ENCODE results near the gene METRN. TPM values are rescaled to one million over a fixed set of nuclear protein-coding genes. Genes with fewer than 3 reads are reported as not detected.

Gene METRN
- total and polyA plus RNA-seq, 2 donors (not counting 1 experiment from before 2014, with no cell fraction given): 5.3 to 35.3 TPM

- Histone ChIP-seq H3K9me3 (ENCODE audit: control insufficient read depth, insufficient read depth, low read depth, low read length) (no peaks in the 10 kb centered on the region), H4K20me1 (ENCODE audit: control insufficient read depth, extremely low read depth, insufficient read depth, low read length) (no peaks in the 10 kb centered on the region), H3K4me1 (ENCODE audit: control insufficient read depth, extremely low read depth, insufficient read depth, low read length) (no peaks in the 10 kb centered on the region), H3K79me2 (ENCODE audit: control insufficient read depth, insufficient read depth, low read length) (no peaks in the 10 kb centered on the region), H3K36me3 (ENCODE audit: control insufficient read depth, insufficient read depth, low read length) (no peaks in the 10 kb centered on the region), H3K4me3 (replicated peaks in 1 of 4; ENCODE audit: control extremely low read depth in 1 of 4, insufficient read depth in 1 of 4, low read depth in 3 of 4, low read length in 4 of 4) (no peak overlapping the region), H3K27me3 (ENCODE audit: control insufficient read depth, insufficient read depth, low read length) (no peaks in the 10 kb centered on the region), H3K4me2 (ENCODE audit: extremely low read depth, insufficient read depth, low read length) (no peak overlapping the region), H2AFZ (ENCODE audit: low read length) (no peak overlapping the region), H3K9ac (ENCODE audit: insufficient read depth, low read length) (no peak overlapping the region), H3K27ac (ENCODE audit: insufficient read depth, low read length) (no peak overlapping the region)
- TF ChIP-seq EZH2 (IDR thresholded peaks at IDR 0.05; ENCODE audit: low read length, missing control alignments) (no peak), CTCF (conservative IDR thresholded peaks at IDR 0.05 in 1 of 2, IDR thresholded peaks at IDR 0.05 in 1 of 2; ENCODE audit: low read depth in 1 of 2, low read length in 2 of 2) (peak in 1 of 2 donors; percentile 23)
- no peak for DNase-seq (ENCODE audit: low read depth in 2 of 2)
Observed at GRCh38 chr16:745739-746138, 30.8 kb downstream of the METRN start.

- no peaks in the 10 kb centered on the region for H3K9me3 ChIP-seq (ENCODE audit: control insufficient read depth, insufficient read depth, low read depth, low read length)
- no peak for DNase-seq (ENCODE audit: low read depth in 2 of 2)
- no peak overlapping the region for H3K4me2 ChIP-seq (ENCODE audit: extremely low read depth, insufficient read depth, low read length)
- no peak overlapping the region for H3K9ac ChIP-seq (ENCODE audit: insufficient read depth, low read length)
- H3K79me2 ChIP-seq (ENCODE audit: control insufficient read depth, insufficient read depth, low read length): no peaks in the 10 kb centered on the region
- H3K27ac ChIP-seq (ENCODE audit: insufficient read depth, low read length): no peak overlapping the region
- no peak overlapping the region for H2AFZ ChIP-seq (ENCODE audit: low read length)
- H3K4me1 ChIP-seq (ENCODE audit: control insufficient read depth, extremely low read depth, insufficient read depth, low read length): no peaks in the 10 kb centered on the region
- no peaks in the 10 kb centered on the region for H4K20me1 ChIP-seq (ENCODE audit: control insufficient read depth, extremely low read depth, insufficient read depth, low read length)
- H3K36me3 ChIP-seq (ENCODE audit: control insufficient read depth, insufficient read depth, low read length): no peaks in the 10 kb centered on the region
- H3K27me3 ChIP-seq (ENCODE audit: control insufficient read depth, insufficient read depth, low read length): peaks cover 7% of the 10 kb centered on the region
- no peak for TF ChIP-seq CTCF (conservative IDR thresholded peaks at IDR 0.05 in 1 of 2, IDR thresholded peaks at IDR 0.05 in 1 of 2; ENCODE audit: low read depth in 1 of 2, low read length in 2 of 2)
- no peak overlapping the region for H3K4me3 ChIP-seq (replicated peaks in 1 of 4; ENCODE audit: control extremely low read depth in 1 of 4, insufficient read depth in 1 of 4, low read depth in 3 of 4, low read length in 4 of 4)
Observed at GRCh38 chr16:746637-747036, 31.7 kb downstream of the METRN start.

- H3K4me2 ChIP-seq (ENCODE audit: extremely low read depth, insufficient read depth, low read length): no peak overlapping the region
- H3K79me2 ChIP-seq (ENCODE audit: control insufficient read depth, insufficient read depth, low read length): no peaks in the 10 kb centered on the region
- no peaks in the 10 kb centered on the region for H3K9me3 ChIP-seq (ENCODE audit: control insufficient read depth, insufficient read depth, low read depth, low read length)
- H2AFZ ChIP-seq (ENCODE audit: low read length): no peak overlapping the region
- H3K27me3 ChIP-seq (ENCODE audit: control insufficient read depth, insufficient read depth, low read length): peaks cover 9% of the 10 kb centered on the region
- no peak overlapping the region for H3K27ac ChIP-seq (ENCODE audit: insufficient read depth, low read length)
- H3K36me3 ChIP-seq (ENCODE audit: control insufficient read depth, insufficient read depth, low read length): no peaks in the 10 kb centered on the region
- no peaks in the 10 kb centered on the region for H3K4me1 ChIP-seq (ENCODE audit: control insufficient read depth, extremely low read depth, insufficient read depth, low read length)
- no peak overlapping the region for H3K4me3 ChIP-seq (replicated peaks in 1 of 4; ENCODE audit: control extremely low read depth in 1 of 4, insufficient read depth in 1 of 4, low read depth in 3 of 4, low read length in 4 of 4)
- TF ChIP-seq CTCF (conservative IDR thresholded peaks at IDR 0.05 in 1 of 2, IDR thresholded peaks at IDR 0.05 in 1 of 2; ENCODE audit: low read depth in 1 of 2, low read length in 2 of 2): no peak
- no peak for TF ChIP-seq EZH2 (IDR thresholded peaks at IDR 0.05; ENCODE audit: low read length, missing control alignments)
- no peaks in the 10 kb centered on the region for H4K20me1 ChIP-seq (ENCODE audit: control insufficient read depth, extremely low read depth, insufficient read depth, low read length)
- no peak overlapping the region for H3K9ac ChIP-seq (ENCODE audit: insufficient read depth, low read length)
- DNase-seq (ENCODE audit: low read depth in 2 of 2): no peak
Observed at GRCh38 chr16:747978-748746, 33.2 kb downstream of the METRN start.

Measured in fibroblast of lung (primary cell).